ENCODE measurements around the gene GPR132. TPM values are rescaled to one million over a fixed set of nuclear protein-coding genes. Genes with fewer than 3 reads are reported as not detected.

The GPR132 gene
- total RNA-seq, 2 experiments from 2014 or later = 64.4 to 66.7 TPM

DNA sequence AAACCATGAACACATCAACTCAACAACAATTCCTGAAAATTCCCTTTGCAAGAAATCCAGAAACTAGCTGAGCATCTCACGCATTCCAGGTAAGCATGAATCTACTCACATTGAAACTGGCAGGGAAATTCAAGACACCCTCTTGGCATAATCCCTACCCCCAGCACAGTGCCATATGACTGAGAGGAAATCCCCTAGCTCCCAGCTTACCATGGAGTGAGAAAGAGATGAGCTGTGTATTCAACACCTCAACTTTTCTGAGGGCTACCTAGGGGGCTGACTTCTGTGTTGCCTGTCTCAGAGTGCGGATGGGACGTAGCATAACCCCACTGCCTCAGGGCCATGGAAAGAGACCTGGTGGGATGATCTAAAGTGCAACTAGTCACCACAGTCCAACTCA is 37.7 kb upstream of the GPR132 start:
- POLR2A ChIA-PET = no interaction called here
- TF ChIP-seq, protein P1, sequence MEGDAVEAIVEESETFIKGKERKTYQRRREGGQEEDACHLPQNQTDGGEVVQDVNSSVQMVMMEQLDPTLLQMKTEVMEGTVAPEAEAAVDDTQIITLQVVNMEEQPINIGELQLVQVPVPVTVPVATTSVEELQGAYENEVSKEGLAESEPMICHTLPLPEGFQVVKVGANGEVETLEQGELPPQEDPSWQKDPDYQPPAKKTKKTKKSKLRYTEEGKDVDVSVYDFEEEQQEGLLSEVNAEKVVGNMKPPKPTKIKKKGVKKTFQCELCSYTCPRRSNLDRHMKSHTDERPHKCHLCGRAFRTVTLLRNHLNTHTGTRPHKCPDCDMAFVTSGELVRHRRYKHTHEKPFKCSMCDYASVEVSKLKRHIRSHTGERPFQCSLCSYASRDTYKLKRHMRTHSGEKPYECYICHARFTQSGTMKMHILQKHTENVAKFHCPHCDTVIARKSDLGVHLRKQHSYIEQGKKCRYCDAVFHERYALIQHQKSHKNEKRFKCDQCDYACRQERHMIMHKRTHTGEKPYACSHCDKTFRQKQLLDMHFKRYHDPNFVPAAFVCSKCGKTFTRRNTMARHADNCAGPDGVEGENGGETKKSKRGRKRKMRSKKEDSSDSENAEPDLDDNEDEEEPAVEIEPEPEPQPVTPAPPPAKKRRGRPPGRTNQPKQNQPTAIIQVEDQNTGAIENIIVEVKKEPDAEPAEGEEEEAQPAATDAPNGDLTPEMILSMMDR (IDR thresholded peaks at IDR 0.05) = no peak
- CTCF ChIA-PET = no interaction called here
- DNase-seq (no peak), ATAC-seq (ENCODE audit: poor library complexity) (no peak)
- no peaks in the 10 kb centered on the region for H3K36me3 ChIP-seq (ENCODE audit: insufficient read depth, low read length)
- no peak overlapping the region for H3K4me3 ChIP-seq (ENCODE audit: low read length)
- H3K4me1 Mint-ChIP-seq (ENCODE audit: low read depth) = no peaks in the 10 kb centered on the region
- H3K4me3 Mint-ChIP-seq = no peak overlapping the region
- H3K4me1 ChIP-seq (ENCODE audit: insufficient read depth, low read length) = no peaks in the 10 kb centered on the region
- intact Hi-C loops (cut with DNase I, micrococcal nuclease) = no loop called here
- H3K36me3 Mint-ChIP-seq (ENCODE audit: low read depth) = no peaks in the 10 kb centered on the region
- peaks cover 2% of the 10 kb centered on the region for H3K9me3 Mint-ChIP-seq
- H3K27ac Mint-ChIP-seq = no peak overlapping the region
- peaks cover 10 to 13% of the 10 kb centered on the region in 2 experiments for H3K27me3 ChIP-seq (ENCODE audit: control insufficient read depth in 1 of 2, insufficient read depth in 2 of 2, low read length in 2 of 2)
- H3K27ac ChIP-seq (ENCODE audit: low read depth in 1 of 2, low read length in 2 of 2) = no peak overlapping the region
- peaks cover 34% of the 10 kb centered on the region for H3K27me3 Mint-ChIP-seq
- H3K9me3 ChIP-seq (ENCODE audit: control insufficient read depth in 1 of 2, insufficient read depth in 1 of 2, low read length in 2 of 2) = peaks cover 0 to 12% of the 10 kb centered on the region in 2 experiments

DNA sequence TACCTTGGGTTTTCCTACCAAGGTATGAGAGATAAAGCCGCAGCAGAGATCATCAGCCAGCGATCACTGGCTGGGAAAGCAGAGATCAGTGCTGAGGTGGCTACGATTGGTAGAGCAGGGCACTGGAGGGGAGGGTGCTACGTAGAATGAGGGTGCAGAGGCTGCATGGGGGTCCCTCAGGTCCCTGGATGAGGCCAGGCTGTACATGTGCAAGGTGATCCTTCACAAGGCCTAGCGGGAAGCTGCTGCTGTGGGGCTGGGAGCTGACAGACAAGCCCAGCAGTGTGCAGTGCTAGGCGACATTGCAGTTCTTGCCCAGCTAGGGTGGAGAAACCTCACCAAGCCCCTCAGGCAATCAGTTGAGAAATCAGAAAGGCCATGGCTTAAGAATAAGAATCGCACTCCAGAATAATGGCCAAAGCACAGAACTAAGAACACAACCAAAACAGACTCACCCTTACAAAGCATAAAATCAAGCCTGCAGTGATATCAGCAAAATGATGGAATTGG is 37.2 kb upstream of the GPR132 start:
- Mint-ChIP-seq H3K27ac (no peak overlapping the region), H3K9me3 (peaks cover 2% of the 10 kb centered on the region), H3K36me3 (ENCODE audit: low read depth) (no peaks in the 10 kb centered on the region), H3K4me3 (no peak overlapping the region), H3K27me3 (peaks cover 33% of the 10 kb centered on the region), H3K4me1 (ENCODE audit: low read depth) (no peaks in the 10 kb centered on the region)
- Histone ChIP-seq H3K4me1 (ENCODE audit: insufficient read depth, low read length) (no peaks in the 10 kb centered on the region), H3K9me3 (ENCODE audit: control insufficient read depth in 1 of 2, insufficient read depth in 1 of 2, low read length in 2 of 2) (peaks cover 0 to 12% of the 10 kb centered on the region in 2 experiments), H3K36me3 (ENCODE audit: insufficient read depth, low read length) (no peaks in the 10 kb centered on the region), H3K27me3 (ENCODE audit: control insufficient read depth in 1 of 2, insufficient read depth in 2 of 2, low read length in 2 of 2) (peaks cover 10 to 13% of the 10 kb centered on the region in 2 experiments), H3K27ac (ENCODE audit: low read depth in 1 of 2, low read length in 2 of 2) (no peak overlapping the region), H3K4me3 (ENCODE audit: low read length) (no peak overlapping the region)
- ATAC-seq (ENCODE audit: poor library complexity) = no peak
- ChIA-PET CTCF (no interaction called here), POLR2A (no interaction called here)
- intact Hi-C loops (cut with DNase I, micrococcal nuclease) = no loop called here
- DNase-seq = no peak
- TF ChIP-seq, protein P1 (IDR thresholded peaks at IDR 0.05) = no peak

DNA sequence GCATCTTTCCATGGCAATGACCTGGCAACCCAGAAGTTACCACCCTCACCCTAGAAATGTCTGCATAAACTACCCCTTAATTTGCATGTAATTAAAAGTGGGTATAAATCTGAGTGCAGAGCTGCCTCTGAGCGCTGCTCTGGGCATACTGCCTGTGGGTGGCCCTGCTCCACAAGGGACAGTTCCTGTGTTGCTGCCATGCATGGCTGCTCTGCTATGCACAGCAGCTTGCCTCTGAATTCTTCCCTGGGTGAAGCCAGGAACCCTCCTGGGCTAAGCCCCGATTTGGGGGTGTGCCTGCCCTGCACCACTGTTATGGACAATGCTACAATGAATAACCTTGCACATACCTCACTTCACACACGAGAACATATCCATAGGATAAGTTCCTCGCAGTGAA is 35.7 kb upstream of the GPR132 start:
- Histone ChIP-seq H3K27ac (ENCODE audit: low read depth in 1 of 2, low read length in 2 of 2) (no peak overlapping the region), H3K27me3 (ENCODE audit: control insufficient read depth in 1 of 2, insufficient read depth in 2 of 2, low read length in 2 of 2) (peaks cover 10 to 13% of the 10 kb centered on the region in 2 experiments), H3K4me3 (ENCODE audit: low read length) (no peak overlapping the region), H3K4me1 (ENCODE audit: insufficient read depth, low read length) (no peaks in the 10 kb centered on the region), H3K9me3 (ENCODE audit: control insufficient read depth in 1 of 2, insufficient read depth in 1 of 2, low read length in 2 of 2) (peaks cover 0 to 12% of the 10 kb centered on the region in 2 experiments), H3K36me3 (ENCODE audit: insufficient read depth, low read length) (no peaks in the 10 kb centered on the region)
- no peak overlapping the region for H3K27ac Mint-ChIP-seq
- DNase-seq = no peak
- no peaks in the 10 kb centered on the region for H3K4me1 Mint-ChIP-seq (ENCODE audit: low read depth)
- no peak for ATAC-seq (ENCODE audit: poor library complexity)
- no peak overlapping the region for H3K4me3 Mint-ChIP-seq
- peaks cover 22% of the 10 kb centered on the region for H3K27me3 Mint-ChIP-seq
- POLR2A ChIA-PET = no interaction called here
- intact Hi-C loops (cut with DNase I, micrococcal nuclease) = no loop called here
- no peaks in the 10 kb centered on the region for H3K36me3 Mint-ChIP-seq (ENCODE audit: low read depth)
- TF ChIP-seq, protein P1 (IDR thresholded peaks at IDR 0.05) = no peak
- CTCF ChIA-PET = no interaction called here
- peaks cover 2% of the 10 kb centered on the region for H3K9me3 Mint-ChIP-seq
